Measurements from ENCODE around the gene EIF3D. TPM values are rescaled to one million over a fixed set of nuclear protein-coding genes. Genes with fewer than 3 reads are reported as not detected.

The EIF3D gene
- total RNA-seq, 1 experiment from 2014 or later, result 237 TPM

- TF ChIP-seq PREB (CRISPR knock-in tag; IDR thresholded peaks at IDR 0.05; ENCODE audit: borderline replicate concordance) (peak; percentile 91; the same call in 1 of the 2 replicates), HMGA2 (CRISPR knock-in tag; IDR thresholded peaks at IDR 0.05) (no peak), JAZF1 (CRISPR knock-in tag; IDR thresholded peaks at IDR 0.05) (no peak), PRRX2 (CRISPR knock-in tag; IDR thresholded peaks at IDR 0.05) (no peak), ZNF263 (CRISPR knock-in tag; IDR thresholded peaks at IDR 0.05; ENCODE audit: low read depth) (peak; percentile 89), NFATC4 (CRISPR knock-in tag; IDR thresholded peaks at IDR 0.05) (no peak), ATF6 (CRISPR knock-in tag; IDR thresholded peaks at IDR 0.05) (no peak), NR2C2 (CRISPR knock-in tag; IDR thresholded peaks at IDR 0.05) (peak; percentile 80), EMX1 (CRISPR knock-in tag; IDR thresholded peaks at IDR 0.05) (0 out of 2 replicates have a peak, but pooled peaks have one; percentile 11), FOXJ3 (CRISPR knock-in tag; IDR thresholded peaks at IDR 0.05; ENCODE audit: borderline replicate concordance) (no peak), ATF1 (CRISPR knock-in tag; IDR thresholded peaks at IDR 0.05) (peak; percentile 94)
- TF ChIP-seq, protein P1, sequence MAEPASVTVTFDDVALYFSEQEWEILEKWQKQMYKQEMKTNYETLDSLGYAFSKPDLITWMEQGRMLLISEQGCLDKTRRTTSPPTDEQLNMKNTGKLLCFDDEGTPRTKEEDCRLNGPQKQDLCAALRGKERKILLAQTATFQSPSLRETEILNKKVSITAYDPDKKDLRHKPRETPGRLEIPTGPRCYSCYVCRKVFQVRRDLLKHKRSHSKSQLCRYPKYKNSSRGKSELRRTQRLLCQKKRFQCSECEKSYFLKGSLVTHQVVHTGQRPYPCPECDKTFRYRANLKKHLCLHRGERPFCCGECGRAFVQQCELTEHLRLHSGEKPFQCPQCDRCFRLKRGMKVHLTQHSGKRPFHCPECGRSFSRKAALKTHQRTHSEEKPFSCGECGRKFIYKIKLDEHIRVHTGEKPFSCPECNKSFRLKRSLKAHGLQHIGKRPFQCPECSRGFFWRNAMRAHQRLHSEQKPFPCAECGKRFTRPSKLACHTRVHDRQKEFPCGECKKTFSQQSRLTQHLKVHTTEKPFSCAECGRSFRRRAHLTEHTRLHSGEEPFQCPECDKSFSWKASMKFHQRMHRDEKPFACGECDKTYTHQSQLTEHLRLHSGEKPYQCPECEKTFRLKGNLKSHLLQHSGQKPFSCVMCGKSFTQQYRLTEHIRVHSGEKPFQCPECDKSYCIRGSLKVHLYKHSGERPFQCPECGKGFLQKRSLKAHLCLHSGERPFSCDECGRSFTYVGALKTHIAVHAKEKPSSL (CRISPR knock-in tag; conservative IDR thresholded peaks at IDR 0.05), result no peak
- TF ChIP-seq, protein P2, sequence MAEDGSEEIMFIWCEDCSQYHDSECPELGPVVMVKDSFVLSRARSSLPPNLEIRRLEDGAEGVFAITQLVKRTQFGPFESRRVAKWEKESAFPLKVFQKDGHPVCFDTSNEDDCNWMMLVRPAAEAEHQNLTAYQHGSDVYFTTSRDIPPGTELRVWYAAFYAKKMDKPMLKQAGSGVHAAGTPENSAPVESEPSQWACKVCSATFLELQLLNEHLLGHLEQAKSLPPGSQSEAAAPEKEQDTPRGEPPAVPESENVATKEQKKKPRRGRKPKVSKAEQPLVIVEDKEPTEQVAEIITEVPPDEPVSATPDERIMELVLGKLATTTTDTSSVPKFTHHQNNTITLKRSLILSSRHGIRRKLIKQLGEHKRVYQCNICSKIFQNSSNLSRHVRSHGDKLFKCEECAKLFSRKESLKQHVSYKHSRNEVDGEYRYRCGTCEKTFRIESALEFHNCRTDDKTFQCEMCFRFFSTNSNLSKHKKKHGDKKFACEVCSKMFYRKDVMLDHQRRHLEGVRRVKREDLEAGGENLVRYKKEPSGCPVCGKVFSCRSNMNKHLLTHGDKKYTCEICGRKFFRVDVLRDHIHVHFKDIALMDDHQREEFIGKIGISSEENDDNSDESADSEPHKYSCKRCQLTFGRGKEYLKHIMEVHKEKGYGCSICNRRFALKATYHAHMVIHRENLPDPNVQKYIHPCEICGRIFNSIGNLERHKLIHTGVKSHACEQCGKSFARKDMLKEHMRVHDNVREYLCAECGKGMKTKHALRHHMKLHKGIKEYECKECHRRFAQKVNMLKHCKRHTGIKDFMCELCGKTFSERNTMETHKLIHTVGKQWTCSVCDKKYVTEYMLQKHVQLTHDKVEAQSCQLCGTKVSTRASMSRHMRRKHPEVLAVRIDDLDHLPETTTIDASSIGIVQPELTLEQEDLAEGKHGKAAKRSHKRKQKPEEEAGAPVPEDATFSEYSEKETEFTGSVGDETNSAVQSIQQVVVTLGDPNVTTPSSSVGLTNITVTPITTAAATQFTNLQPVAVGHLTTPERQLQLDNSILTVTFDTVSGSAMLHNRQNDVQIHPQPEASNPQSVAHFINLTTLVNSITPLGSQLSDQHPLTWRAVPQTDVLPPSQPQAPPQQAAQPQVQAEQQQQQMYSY (CRISPR knock-in tag; IDR thresholded peaks at IDR 0.05), result peak; percentile 74; the same call in 1 of the 2 replicates
Observed at GRCh38 chr22:36506637-36507517, 22.1 kb downstream of the EIF3D start, which contains the start of gene FOXRED2 (continued).

DNA sequence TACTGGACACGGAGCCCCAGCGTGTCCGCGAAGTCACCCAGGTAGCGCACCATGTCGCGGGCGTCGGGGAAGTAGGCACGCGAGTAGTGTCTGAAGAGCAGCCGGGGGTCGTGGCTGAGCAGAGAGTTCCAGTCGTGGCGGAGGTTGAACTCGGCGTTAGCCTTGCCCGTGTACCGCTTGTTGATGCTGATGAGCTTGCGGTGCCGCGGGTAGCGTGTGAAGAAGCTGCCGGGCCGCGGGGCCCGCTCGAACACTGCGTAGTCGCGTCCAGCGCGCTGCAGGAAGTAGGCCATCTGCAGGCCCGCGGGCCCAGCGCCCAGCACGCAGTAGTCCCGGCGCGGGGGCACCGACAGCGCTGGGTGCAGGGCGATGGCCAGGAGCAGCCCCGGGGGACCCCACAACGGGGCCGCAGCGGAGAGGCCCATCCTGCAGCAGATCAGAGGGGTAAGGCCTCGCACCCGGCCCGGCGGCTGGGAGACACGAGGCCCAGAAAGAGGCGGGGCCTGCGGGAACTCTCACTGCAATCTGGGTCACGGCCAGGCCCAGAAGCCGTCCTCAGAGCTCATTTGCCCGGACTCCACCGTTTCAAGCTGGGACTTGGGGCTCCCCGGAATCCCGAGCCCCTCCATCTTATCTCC is 22.8 kb downstream of the EIF3D start:
- peaks cover 4% of the 10 kb centered on the region; the same call in 1 of the 2 replicates for H3K4me1 Mint-ChIP-seq
- peak overlapping the region; percentile 52 for H3K4me3 Mint-ChIP-seq
- POLR2A ChIA-PET, result interaction anchor here (0.5 to 1.2 kb wide), 3 partner anchors 24 to 65 kb away, joined by 3 to 5 read pairs (median 4); partner anchors contain the start of gene TXN2
- CTCF ChIA-PET, result interaction anchor here (1.0 to 1.5 kb wide), 2 partner anchors 20 to 228 kb away, joined by 3 to 8 read pairs; no protein-coding TSS in a partner anchor
- TF ChIP-seq, protein P3, sequence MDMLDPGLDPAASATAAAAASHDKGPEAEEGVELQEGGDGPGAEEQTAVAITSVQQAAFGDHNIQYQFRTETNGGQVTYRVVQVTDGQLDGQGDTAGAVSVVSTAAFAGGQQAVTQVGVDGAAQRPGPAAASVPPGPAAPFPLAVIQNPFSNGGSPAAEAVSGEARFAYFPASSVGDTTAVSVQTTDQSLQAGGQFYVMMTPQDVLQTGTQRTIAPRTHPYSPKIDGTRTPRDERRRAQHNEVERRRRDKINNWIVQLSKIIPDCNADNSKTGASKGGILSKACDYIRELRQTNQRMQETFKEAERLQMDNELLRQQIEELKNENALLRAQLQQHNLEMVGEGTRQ (CRISPR knock-in tag; IDR thresholded peaks at IDR 0.05), result no peak
- peaks cover 34% of the 10 kb centered on the region for H3K36me3 Mint-ChIP-seq
- peaks cover 5% of the 10 kb centered on the region for H3K9me3 Mint-ChIP-seq
- H3K27me3 Mint-ChIP-seq (ENCODE audit: low read depth), result peaks cover 19% of the 10 kb centered on the region
- DNase-seq (ENCODE audit: low spot score) (no peak), ATAC-seq (no peak)
- no peak overlapping the region for H3K27ac Mint-ChIP-seq

Measured in WTC11 (cell line).